ENCODE results near the gene ZNF432.
A peak's percentile ranks its signal among the peaks of the same experiment; 100 is the strongest.
"Not testable (repeated sequence)": the region's sequence is repeated elsewhere in the genome, so short reads cannot be mapped to it uniquely, and the experiment has no call there.

Gene ZNF432
- 24.9 to 43.5 (median 32.2) reads per million in 9 experiments for total RNA-seq

- peaks cover 39% of the 10 kb centered on the region for H3K36me3 Mint-ChIP-seq (ENCODE audit: insufficient read depth)
- H3K4me1 Mint-ChIP-seq (ENCODE audit: low read depth in 2 of 2) = peaks cover 8 to 22% of the 10 kb centered on the region in 2 donors
- ATAC-seq (replicated peaks) (peak; percentile 86), DNase-seq (peak; percentile 75 to 81 (median 79))
- peaks cover 3 to 21% of the 10 kb centered on the region in 2 donors for H3K9me3 Mint-ChIP-seq
- H3K4me3 Mint-ChIP-seq = peak within 1 kb of the TSS; percentile 92 to 98
- no peaks in the 10 kb centered on the region for H3K27me3 Mint-ChIP-seq
- H3K27ac Mint-ChIP-seq = peak within 1 kb of the TSS; percentile 97 to 99
Observed at GRCh38 chr19:52048555-52049501, at the start of gene ZNF432. ZNF432 (minus strand) TSS chr19:52048838; CDS start chr19:52046868, 1,970 bp downstream.

GRCh38 chr19:52096416-52096815 is 47.8 kb upstream of the ZNF432 start:
- ATAC-seq (replicated peaks); H3K9me3 Mint-ChIP-seq; H3K27me3 Mint-ChIP-seq; DNase-seq; H3K27ac Mint-ChIP-seq: not testable (repeated sequence)
- Mint-ChIP-seq H3K36me3 (ENCODE audit: insufficient read depth) (peaks cover 12% of the 10 kb centered on the region), H3K4me1 (ENCODE audit: low read depth in 2 of 2) (peaks cover 25 to 40% of the 10 kb centered on the region in 2 donors), H3K4me3 (peak overlapping the region; percentile 92 to 97)

GRCh38 chr19:52095172-52096014 is 46.8 kb upstream of the ZNF432 start, which contains the start of gene ZNF841:
ZNF841 (minus strand) TSS chr19:52095765; CDS start chr19:52084801, 10,964 bp downstream.
- H3K9me3 Mint-ChIP-seq = peaks cover 5 to 7% of the 10 kb centered on the region in 2 donors
- ATAC-seq (replicated peaks) = peak; percentile 98
- peak within 1 kb of the TSS; percentile 92 to 97 for H3K4me3 Mint-ChIP-seq
- no peaks in the 10 kb centered on the region for H3K27me3 Mint-ChIP-seq
- peak; percentile 81 for DNase-seq
- peaks cover 29 to 49% of the 10 kb centered on the region in 2 donors for H3K4me1 Mint-ChIP-seq (ENCODE audit: low read depth in 2 of 2)
- H3K36me3 Mint-ChIP-seq (ENCODE audit: insufficient read depth) = peaks cover 15% of the 10 kb centered on the region
- peak within 1 kb of the TSS; percentile 95 to 98 for H3K27ac Mint-ChIP-seq

- ATAC-seq (replicated peaks) = no peak
Observed at GRCh38 chr19:52094526-52095130, 46.0 kb upstream of the ZNF432 start.

GRCh38 chr19:52086481-52086880 is 37.8 kb upstream of the ZNF432 start:
- Mint-ChIP-seq H3K27me3 (no peaks in the 10 kb centered on the region), H3K36me3 (ENCODE audit: insufficient read depth) (peaks cover 59% of the 10 kb centered on the region), H3K4me1 (ENCODE audit: low read depth in 2 of 2) (peaks cover 13 to 36% of the 10 kb centered on the region in 2 donors), H3K4me3 (no peak overlapping the region), H3K9me3 (peaks cover 0 to 3% of the 10 kb centered on the region in 2 donors), H3K27ac (peak overlapping the region in 1 of 2 donors; percentile 5)
- ATAC-seq (replicated peaks) (no peak), DNase-seq (no peak)

More at GRCh38 chr19:52094526-52095130, 46.0 kb upstream of the ZNF432 start:
- Mint-ChIP-seq H3K27me3 (no peaks in the 10 kb centered on the region), H3K36me3 (ENCODE audit: insufficient read depth) (peaks cover 15% of the 10 kb centered on the region), H3K27ac (peak overlapping the region; percentile 95 to 98), H3K4me1 (ENCODE audit: low read depth in 2 of 2) (peaks cover 32 to 57% of the 10 kb centered on the region in 2 donors), H3K4me3 (peak overlapping the region; percentile 92 to 97), H3K9me3 (peaks cover 5 to 7% of the 10 kb centered on the region in 2 donors)
- DNase-seq = no peak

- Mint-ChIP-seq H3K4me3 (no peak overlapping the region), H3K27ac (no peak overlapping the region), H3K36me3 (ENCODE audit: insufficient read depth) (peaks cover 74% of the 10 kb centered on the region), H3K27me3 (no peaks in the 10 kb centered on the region), H3K9me3 (peaks cover 30 to 42% of the 10 kb centered on the region in 2 donors), H3K4me1 (ENCODE audit: low read depth in 2 of 2) (peaks cover 0 to 3% of the 10 kb centered on the region in 2 donors)
- DNase-seq (no peak), ATAC-seq (replicated peaks) (no peak)
Observed at GRCh38 chr19:52070496-52070895, 21.9 kb upstream of the ZNF432 start.

GRCh38 chr19:52069653-52070052 is 21.0 kb upstream of the ZNF432 start:
- no peak overlapping the region for H3K4me3 Mint-ChIP-seq
- DNase-seq (no peak), ATAC-seq (replicated peaks) (no peak)
- H3K27me3 Mint-ChIP-seq = no peaks in the 10 kb centered on the region
- peaks cover 67% of the 10 kb centered on the region for H3K36me3 Mint-ChIP-seq (ENCODE audit: insufficient read depth)
- H3K9me3 Mint-ChIP-seq = peaks cover 28 to 34% of the 10 kb centered on the region in 2 donors
- H3K4me1 Mint-ChIP-seq (ENCODE audit: low read depth in 2 of 2) = peaks cover 0 to 3% of the 10 kb centered on the region in 2 donors
- no peak overlapping the region for H3K27ac Mint-ChIP-seq

- peaks cover 38% of the 10 kb centered on the region for H3K36me3 Mint-ChIP-seq (ENCODE audit: insufficient read depth)
- H3K27me3 Mint-ChIP-seq = no peaks in the 10 kb centered on the region
- no peak overlapping the region for H3K27ac Mint-ChIP-seq
- peaks cover 19 to 28% of the 10 kb centered on the region in 2 donors for H3K9me3 Mint-ChIP-seq
- ATAC-seq (replicated peaks) (no peak), DNase-seq (no peak)
- H3K4me1 Mint-ChIP-seq (ENCODE audit: low read depth in 2 of 2) = peaks cover 0 to 3% of the 10 kb centered on the region in 2 donors
- H3K4me3 Mint-ChIP-seq = no peak overlapping the region
Observed at GRCh38 chr19:52066258-52066863, 17.7 kb upstream of the ZNF432 start.

- Mint-ChIP-seq H3K27me3 (no peaks in the 10 kb centered on the region), H3K36me3 (ENCODE audit: insufficient read depth) (peaks cover 30% of the 10 kb centered on the region), H3K4me3 (no peak overlapping the region), H3K9me3 (peaks cover 19 to 24% of the 10 kb centered on the region in 2 donors), H3K4me1 (ENCODE audit: low read depth in 2 of 2) (no peaks in the 10 kb centered on the region), H3K27ac (no peak overlapping the region)
- DNase-seq (no peak), ATAC-seq (replicated peaks) (no peak)
Observed at GRCh38 chr19:52065399-52065798, 16.8 kb upstream of the ZNF432 start.

- not testable (repeated sequence) for H3K27me3 Mint-ChIP-seq; H3K36me3 Mint-ChIP-seq (ENCODE audit: insufficient read depth); DNase-seq; H3K27ac Mint-ChIP-seq; H3K4me3 Mint-ChIP-seq; H3K4me1 Mint-ChIP-seq (ENCODE audit: low read depth in 2 of 2); ATAC-seq (replicated peaks)
- peaks cover 16 to 42% of the 10 kb centered on the region in 2 donors for H3K9me3 Mint-ChIP-seq
Observed at GRCh38 chr19:52056480-52056879, 7.8 kb upstream of the ZNF432 start.

- not testable (repeated sequence) for DNase-seq; H3K27me3 Mint-ChIP-seq; H3K27ac Mint-ChIP-seq; ATAC-seq (replicated peaks); H3K4me3 Mint-ChIP-seq
- Mint-ChIP-seq H3K4me1 (ENCODE audit: low read depth in 2 of 2) (peaks cover 8 to 22% of the 10 kb centered on the region in 2 donors), H3K36me3 (ENCODE audit: insufficient read depth) (peaks cover 14% of the 10 kb centered on the region), H3K9me3 (peaks cover 10 to 38% of the 10 kb centered on the region in 2 donors)
Observed at GRCh38 chr19:52051736-52052135, 3.1 kb upstream of the ZNF432 start.

GRCh38 chr19:52039169-52039568 is 9.5 kb downstream of the ZNF432 start:
- peaks cover 9 to 44% of the 10 kb centered on the region in 2 donors for H3K9me3 Mint-ChIP-seq
- no peaks in the 10 kb centered on the region for H3K27me3 Mint-ChIP-seq
- no peak overlapping the region for H3K4me3 Mint-ChIP-seq
- peaks cover 0 to 3% of the 10 kb centered on the region in 2 donors for H3K4me1 Mint-ChIP-seq (ENCODE audit: low read depth in 2 of 2)
- DNase-seq (no peak), ATAC-seq (replicated peaks) (no peak)
- H3K36me3 Mint-ChIP-seq (ENCODE audit: insufficient read depth) = peaks cover 85% of the 10 kb centered on the region
- no peak overlapping the region for H3K27ac Mint-ChIP-seq

Measured in effector memory CD8-positive, alpha-beta T cell (primary cell).